Astrocyte (in vitro differentiated cells and primary cell): ENCODE results near the gene SDF2L1.

ENCODE experiments used
- EZH2 ChIP-seq: IDR thresholded peaks from 2 replicates; pipeline ENCODE4 v1.6.1; 2012; ENCODE audit warnings: mild to moderate bottlenecking, low read length, inconsistent platforms; ENCODE audit not compliant: insufficient read depth
- TF ChIP-seq, protein P1 (sequence below): IDR thresholded peaks from 2 replicates; pipeline ENCODE4 v1.5.1; 2011; ENCODE audit warnings: low read depth, mild to moderate bottlenecking, inconsistent platforms, low read length, moderate library complexity; ENCODE audit not compliant: insufficient read depth

DNA sequence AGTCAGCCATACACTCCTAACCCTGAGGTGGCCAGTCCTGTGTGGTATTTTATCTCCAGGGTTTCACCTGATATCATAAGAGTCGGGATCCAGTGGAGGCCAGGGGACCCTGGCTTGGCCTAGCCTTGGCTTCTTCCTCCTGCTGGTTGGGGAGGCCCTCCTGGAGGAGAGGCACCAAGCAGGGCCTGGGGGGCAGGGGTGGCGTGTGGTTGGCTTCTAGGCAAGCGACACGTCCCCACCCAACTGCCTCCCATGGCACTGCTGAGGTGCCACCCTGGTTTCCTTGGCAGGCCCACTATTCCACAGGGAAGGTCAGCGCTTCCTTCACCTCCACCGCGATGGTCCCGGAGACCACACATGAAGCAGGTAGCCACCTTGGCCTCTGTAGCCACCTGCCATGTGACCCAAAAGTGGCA lies 44.1 kb downstream of the SDF2L1 start:
- TF ChIP-seq, protein P1, sequence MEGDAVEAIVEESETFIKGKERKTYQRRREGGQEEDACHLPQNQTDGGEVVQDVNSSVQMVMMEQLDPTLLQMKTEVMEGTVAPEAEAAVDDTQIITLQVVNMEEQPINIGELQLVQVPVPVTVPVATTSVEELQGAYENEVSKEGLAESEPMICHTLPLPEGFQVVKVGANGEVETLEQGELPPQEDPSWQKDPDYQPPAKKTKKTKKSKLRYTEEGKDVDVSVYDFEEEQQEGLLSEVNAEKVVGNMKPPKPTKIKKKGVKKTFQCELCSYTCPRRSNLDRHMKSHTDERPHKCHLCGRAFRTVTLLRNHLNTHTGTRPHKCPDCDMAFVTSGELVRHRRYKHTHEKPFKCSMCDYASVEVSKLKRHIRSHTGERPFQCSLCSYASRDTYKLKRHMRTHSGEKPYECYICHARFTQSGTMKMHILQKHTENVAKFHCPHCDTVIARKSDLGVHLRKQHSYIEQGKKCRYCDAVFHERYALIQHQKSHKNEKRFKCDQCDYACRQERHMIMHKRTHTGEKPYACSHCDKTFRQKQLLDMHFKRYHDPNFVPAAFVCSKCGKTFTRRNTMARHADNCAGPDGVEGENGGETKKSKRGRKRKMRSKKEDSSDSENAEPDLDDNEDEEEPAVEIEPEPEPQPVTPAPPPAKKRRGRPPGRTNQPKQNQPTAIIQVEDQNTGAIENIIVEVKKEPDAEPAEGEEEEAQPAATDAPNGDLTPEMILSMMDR = no peak
- no peak for TF ChIP-seq EZH2
